WTC11 (cell line): ENCODE data around the gene SLC7A8. TPM values are rescaled to one million over a fixed set of nuclear protein-coding genes. Genes with fewer than 3 reads are reported as not detected.

ENCODE experiments used
- ATAC-seq: fragments of 200-7000 bp; cut with Tn5 transposase; 2 replicates; pipeline ENCODE4 v1.10.0; 2021; ENCODE audit warnings: mild to moderate bottlenecking, moderate library complexity
- CTCF ChIA-PET: fragments of 300-600 bp; sonication (Branson Sonifier 250); formaldehyde crosslinking; loops from one replicate; lab custom pipeline; 2021; ENCODE audit warnings: antibody characterized with exemption; lab: Charles Lee
- POLR2A ChIA-PET: fragments of 350-600 bp; sonication (Branson Sonifier 250); formaldehyde crosslinking; loops from one replicate; lab custom pipeline; 2021; ENCODE audit warnings: antibody characterized with exemption; lab: Charles Lee
- DNase-seq: peaks from one replicate; pipeline ENCODE4 v3.0.0; 2021; ENCODE audit warnings: low spot score
- H3K27ac Mint-ChIP-seq: 2 replicates; pipeline ENCODE4 v1.8.0; 2021; ENCODE audit warnings: mixed read lengths
- H3K27me3 Mint-ChIP-seq: 2 replicates; pipeline ENCODE4 v1.8.0; 2021; ENCODE audit warnings: low read depth, mild to moderate bottlenecking, moderate library complexity, mixed read lengths
- H3K36me3 Mint-ChIP-seq: 2 replicates; pipeline ENCODE4 v1.8.0; 2021; ENCODE audit warnings: mixed read lengths
- H3K4me1 Mint-ChIP-seq: 2 replicates; pipeline ENCODE4 v1.8.0; 2022; ENCODE audit warnings: mixed read lengths
- H3K4me3 Mint-ChIP-seq: 2 replicates; pipeline ENCODE4 v1.8.0; 2021; ENCODE audit warnings: mild to moderate bottlenecking, moderate library complexity, mixed read lengths
- H3K9me3 Mint-ChIP-seq: 2 replicates; pipeline ENCODE4 v1.8.0; 2021; ENCODE audit warnings: mixed read lengths
- AFF4 ChIP-seq: sonication (generic); formaldehyde crosslinking; IDR thresholded peaks from 2 replicates; pipeline ENCODE4 v1.8.1; 2023; ENCODE audit warnings: mild to moderate bottlenecking, missing genetic modification reagents, borderline replicate concordance
- CREB1 ChIP-seq: sonication (generic); formaldehyde crosslinking; IDR thresholded peaks from 2 replicates; pipeline ENCODE4 v1.8.0; 2023; ENCODE audit warnings: mild to moderate bottlenecking, missing genetic modification reagents
- E2F5 ChIP-seq: sonication (generic); formaldehyde crosslinking; IDR thresholded peaks from 2 replicates; pipeline ENCODE4 v1.8.1; 2022; ENCODE audit warnings: mild to moderate bottlenecking, moderate library complexity, missing genetic modification reagents
- EMX1 ChIP-seq: fragments of 250-450 bp; sonication (Bioruptor Pico); IDR thresholded peaks from 2 replicates; pipeline ENCODE4 v1.8.0; 2021; ENCODE audit warnings: mild to moderate bottlenecking
- ERG ChIP-seq: fragments of 250-450 bp; sonication (Bioruptor Pico); IDR thresholded peaks from 2 replicates; pipeline ENCODE4 v1.8.0; 2021; ENCODE audit warnings: mild to moderate bottlenecking
- GABPB1 ChIP-seq: sonication (generic); formaldehyde crosslinking; IDR thresholded peaks from 2 replicates; pipeline ENCODE4 v1.8.1; 2023; ENCODE audit warnings: mild to moderate bottlenecking, missing genetic modification reagents
- GRHL2 ChIP-seq: fragments of 250-450 bp; sonication (Bioruptor Pico); IDR thresholded peaks from 2 replicates; pipeline ENCODE4 v1.8.0; 2022; ENCODE audit warnings: mild to moderate bottlenecking, moderate library complexity; ENCODE audit not compliant: insufficient replicate concordance, severe bottlenecking
- JAZF1 ChIP-seq: fragments of 250-450 bp; sonication (Bioruptor Pico); IDR thresholded peaks from 2 replicates; pipeline ENCODE4 v1.9.0; 2021; ENCODE audit warnings: moderate library complexity, mild to moderate bottlenecking, inconsistent platforms
- KAT7 ChIP-seq: sonication (generic); formaldehyde crosslinking; IDR thresholded peaks from 2 replicates; pipeline ENCODE4 v1.8.1; 2023; ENCODE audit warnings: missing genetic modification reagents, mild to moderate bottlenecking, borderline replicate concordance
- MXD4 ChIP-seq: fragments of 250-450 bp; sonication (Bioruptor Pico); IDR thresholded peaks from 2 replicates; pipeline ENCODE4 v1.8.0; 2021; ENCODE audit warnings: mild to moderate bottlenecking, moderate library complexity, borderline replicate concordance
- NFATC4 ChIP-seq: fragments of 250-450 bp; sonication (Bioruptor Pico); IDR thresholded peaks from 2 replicates; pipeline ENCODE4 v1.9.0; 2021; ENCODE audit warnings: mild to moderate bottlenecking
- PRRX2 ChIP-seq: fragments of 250-450 bp; sonication (Bioruptor Pico); IDR thresholded peaks from 2 replicates; pipeline ENCODE4 v1.8.0; 2021; ENCODE audit warnings: mild to moderate bottlenecking
- RELA ChIP-seq: sonication (generic); formaldehyde crosslinking; IDR thresholded peaks from 2 replicates; pipeline ENCODE4 v1.8.1; 2022; ENCODE audit warnings: missing genetic modification reagents, mild to moderate bottlenecking, borderline replicate concordance
- SMAD3 ChIP-seq: sonication (generic); formaldehyde crosslinking; IDR thresholded peaks from 2 replicates; pipeline ENCODE4 v1.8.0; 2022; ENCODE audit warnings: missing genetic modification reagents, mild to moderate bottlenecking, borderline replicate concordance
- TCF7 ChIP-seq: sonication (generic); formaldehyde crosslinking; IDR thresholded peaks from 2 replicates; pipeline ENCODE4 v1.8.0; 2022; ENCODE audit warnings: mild to moderate bottlenecking, low read depth, missing genetic modification reagents, moderate library complexity
- ZBTB43 ChIP-seq: sonication (generic); formaldehyde crosslinking; IDR thresholded peaks from 2 replicates; pipeline ENCODE4 v1.8.1; 2023; ENCODE audit warnings: mild to moderate bottlenecking, missing genetic modification reagents
- ZNF138 ChIP-seq: sonication (generic); formaldehyde crosslinking; conservative IDR thresholded peaks from 2 replicates; pipeline ENCODE4 v1.8.1; 2022; ENCODE audit warnings: mild to moderate bottlenecking, moderate library complexity, missing genetic modification reagents
- ZNF219 ChIP-seq: sonication (generic); formaldehyde crosslinking; IDR thresholded peaks from 2 replicates; pipeline ENCODE4 v1.8.0; 2023; ENCODE audit warnings: missing genetic modification reagents, mild to moderate bottlenecking, borderline replicate concordance
- ZNF232 ChIP-seq: sonication (generic); formaldehyde crosslinking; IDR thresholded peaks from 2 replicates; pipeline ENCODE4 v1.8.0; 2022; ENCODE audit warnings: mild to moderate bottlenecking, missing genetic modification reagents
- ZNF317 ChIP-seq: sonication (generic); formaldehyde crosslinking; IDR thresholded peaks from 2 replicates; pipeline ENCODE4 v1.8.1; 2023; ENCODE audit warnings: low read depth, mild to moderate bottlenecking, moderate library complexity, missing genetic modification reagents, borderline replicate concordance
- ZNF416 ChIP-seq: fragments of 250-450 bp; sonication (Bioruptor Pico); IDR thresholded peaks from 2 replicates; pipeline ENCODE4 v1.9.0; 2021; ENCODE audit warnings: mild to moderate bottlenecking, inconsistent platforms
- ZNF671 ChIP-seq: fragments of 250-450 bp; sonication (Bioruptor Pico); IDR thresholded peaks from 2 replicates; pipeline ENCODE4 v1.8.0; 2021; ENCODE audit warnings: mild to moderate bottlenecking
- total RNA-seq: library from RNA; stranded (reverse); gene quantifications from 3 replicates; pipeline ENCODE4 v1.2.3, GENCODE V29; 2021
- TF ChIP-seq, protein P1 (sequence below): sonication (generic); formaldehyde crosslinking; IDR thresholded peaks from 2 replicates; pipeline ENCODE4 v1.8.0; 2023; ENCODE audit warnings: mild to moderate bottlenecking, missing genetic modification reagents

SLC7A8 gene
- total RNA-seq, 1 experiment from 2014 or later, result 207 TPM

DNA sequence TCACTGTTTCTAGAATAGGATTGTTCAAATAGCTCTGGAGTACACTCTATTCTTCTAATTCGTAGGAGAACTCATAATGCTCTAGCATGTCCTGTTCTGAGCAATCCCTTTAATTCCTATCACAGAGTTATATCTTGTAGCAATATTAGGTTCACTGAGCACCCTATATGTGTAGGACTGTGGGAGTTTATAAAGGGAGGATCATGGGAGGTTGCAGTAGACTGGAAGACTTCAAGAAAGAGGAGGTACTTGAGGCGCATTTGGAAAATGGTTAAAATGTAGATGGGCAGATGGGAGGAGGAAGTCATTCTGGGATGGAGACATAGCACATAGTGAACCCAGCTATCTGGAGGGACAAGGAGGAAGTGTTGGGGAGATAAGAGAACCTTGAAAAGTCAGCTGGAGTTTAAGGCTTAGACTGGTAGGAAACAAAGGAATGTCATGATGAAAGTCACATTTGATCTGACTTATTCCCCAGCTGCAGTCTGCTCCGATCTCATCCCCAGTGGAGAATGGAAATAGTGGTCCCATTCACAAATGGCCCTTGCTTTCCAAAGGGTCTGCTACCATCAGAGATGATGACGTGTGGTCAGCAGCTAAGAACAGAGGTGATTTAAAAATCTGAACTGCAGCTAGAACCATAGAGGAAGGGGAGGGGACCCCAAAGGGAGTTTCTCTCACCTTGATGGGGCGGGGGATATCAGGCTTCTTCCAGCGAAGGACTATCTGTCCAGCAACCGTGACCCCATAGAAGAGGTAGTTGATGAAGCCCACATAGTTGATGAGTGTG, 54.3 kb downstream of the SLC7A8 start:
- no peak for DNase-seq
- Mint-ChIP-seq H3K9me3 (no peaks in the 10 kb centered on the region), H3K27ac (no peak overlapping the region), H3K36me3 (peaks cover 55% of the 10 kb centered on the region), H3K4me1 (peaks cover 21% of the 10 kb centered on the region), H3K4me3 (no peak overlapping the region), H3K27me3 (no peaks in the 10 kb centered on the region)
- ATAC-seq, result no peak
- CTCF ChIA-PET, result interaction anchor here (2.0 kb wide), 1 partner anchor 9 kb away, joined by 9 read pairs; no protein-coding TSS in a partner anchor
- POLR2A ChIA-PET, result interaction anchor here (1.3 kb wide), 1 partner anchor 26 kb away, joined by 3 read pairs; no protein-coding TSS in a partner anchor
- TF ChIP-seq KAT7 (CRISPR knock-in tag) (no peak), ZNF671 (CRISPR knock-in tag) (no peak), GABPB1 (CRISPR knock-in tag) (no peak), JAZF1 (CRISPR knock-in tag) (no peak), TCF7 (CRISPR knock-in tag) (no peak), ZNF138 (CRISPR knock-in tag) (no peak), MXD4 (CRISPR knock-in tag) (no peak), CREB1 (CRISPR knock-in tag) (no peak), PRRX2 (CRISPR knock-in tag) (no peak), E2F5 (CRISPR knock-in tag) (no peak), ERG (CRISPR knock-in tag) (no peak), ZNF232 (CRISPR knock-in tag) (no peak), EMX1 (CRISPR knock-in tag) (no peak), NFATC4 (CRISPR knock-in tag) (no peak), ZNF317 (CRISPR knock-in tag) (no peak), RELA (CRISPR knock-in tag) (no peak), ZBTB43 (no peak)
- TF ChIP-seq, protein P1, sequence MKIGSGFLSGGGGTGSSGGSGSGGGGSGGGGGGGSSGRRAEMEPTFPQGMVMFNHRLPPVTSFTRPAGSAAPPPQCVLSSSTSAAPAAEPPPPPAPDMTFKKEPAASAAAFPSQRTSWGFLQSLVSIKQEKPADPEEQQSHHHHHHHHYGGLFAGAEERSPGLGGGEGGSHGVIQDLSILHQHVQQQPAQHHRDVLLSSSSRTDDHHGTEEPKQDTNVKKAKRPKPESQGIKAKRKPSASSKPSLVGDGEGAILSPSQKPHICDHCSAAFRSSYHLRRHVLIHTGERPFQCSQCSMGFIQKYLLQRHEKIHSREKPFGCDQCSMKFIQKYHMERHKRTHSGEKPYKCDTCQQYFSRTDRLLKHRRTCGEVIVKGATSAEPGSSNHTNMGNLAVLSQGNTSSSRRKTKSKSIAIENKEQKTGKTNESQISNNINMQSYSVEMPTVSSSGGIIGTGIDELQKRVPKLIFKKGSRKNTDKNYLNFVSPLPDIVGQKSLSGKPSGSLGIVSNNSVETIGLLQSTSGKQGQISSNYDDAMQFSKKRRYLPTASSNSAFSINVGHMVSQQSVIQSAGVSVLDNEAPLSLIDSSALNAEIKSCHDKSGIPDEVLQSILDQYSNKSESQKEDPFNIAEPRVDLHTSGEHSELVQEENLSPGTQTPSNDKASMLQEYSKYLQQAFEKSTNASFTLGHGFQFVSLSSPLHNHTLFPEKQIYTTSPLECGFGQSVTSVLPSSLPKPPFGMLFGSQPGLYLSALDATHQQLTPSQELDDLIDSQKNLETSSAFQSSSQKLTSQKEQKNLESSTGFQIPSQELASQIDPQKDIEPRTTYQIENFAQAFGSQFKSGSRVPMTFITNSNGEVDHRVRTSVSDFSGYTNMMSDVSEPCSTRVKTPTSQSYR (CRISPR knock-in tag), result no peak

DNA sequence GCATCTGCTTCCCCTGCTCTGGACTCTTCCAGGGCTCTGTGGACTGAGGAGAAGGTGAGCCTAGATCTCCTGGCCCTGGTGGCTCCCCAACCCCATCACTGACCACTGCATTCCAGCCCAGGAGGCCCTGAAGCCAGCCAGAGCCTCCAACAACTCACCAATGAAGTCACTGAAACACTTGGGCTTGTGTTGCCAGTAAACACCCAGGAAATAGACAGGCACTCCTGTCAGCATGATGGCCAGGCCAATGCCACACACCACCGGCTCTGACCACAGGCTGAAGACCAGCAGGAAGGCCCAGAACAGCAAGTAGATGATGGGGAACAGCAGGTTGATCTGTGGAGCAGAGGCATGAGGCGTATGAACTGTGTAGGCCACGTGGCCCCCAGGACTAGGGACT, 55.6 kb downstream of the SLC7A8 start:
- CTCF ChIA-PET, result no interaction called here
- Mint-ChIP-seq H3K27me3 (no peaks in the 10 kb centered on the region), H3K27ac (0 out of 2 replicates have a peak overlapping the region, but pooled peaks have one; percentile 34)
- TF ChIP-seq ZNF671 (CRISPR knock-in tag) (no peak), AFF4 (CRISPR knock-in tag) (no peak), GRHL2 (CRISPR knock-in tag) (no peak), SMAD3 (CRISPR knock-in tag) (no peak), ZNF219 (CRISPR knock-in tag) (no peak), E2F5 (CRISPR knock-in tag) (no peak), ZNF416 (CRISPR knock-in tag) (no peak)

More for the DNA sequence above, 55.6 kb downstream of the SLC7A8 start:
- ATAC-seq, result no peak
- peaks cover 30% of the 10 kb centered on the region for H3K4me1 Mint-ChIP-seq
- H3K4me3 Mint-ChIP-seq, result no peak overlapping the region
- POLR2A ChIA-PET, result no interaction called here
- no peak for DNase-seq
- peaks cover 44% of the 10 kb centered on the region for H3K36me3 Mint-ChIP-seq
- H3K9me3 Mint-ChIP-seq, result no peaks in the 10 kb centered on the region
